Astrocyte (in vitro differentiated cells and primary cell): ENCODE measurements around the gene BCL2.

Source experiments
- CTCF ChIP-seq: IDR thresholded peaks from 2 replicates; pipeline ENCODE4 v1.5.1; 2011; ENCODE audit warnings: low read depth, mild to moderate bottlenecking, inconsistent platforms, low read length, moderate library complexity; ENCODE audit not compliant: insufficient read depth
- EZH2 ChIP-seq: IDR thresholded peaks from 2 replicates; pipeline ENCODE4 v1.6.1; 2012; ENCODE audit warnings: mild to moderate bottlenecking, low read length, inconsistent platforms; ENCODE audit not compliant: insufficient read depth

GRCh38 chr18:63363951-63364350 is 44.4 kb upstream of the BCL2 start:
- TF ChIP-seq CTCF (no peak), EZH2 (no peak)
